HepG2 (cell line): ENCODE measurements around the gene ZNF488. TPM values are rescaled to one million over a fixed set of nuclear protein-coding genes. Genes with fewer than 3 reads are reported as not detected.

Experiments
- FOXK2 ChIP-seq: fragments of 450-650 bp; IDR thresholded peaks from 2 replicates; pipeline ENCODE4 v1.6.1; 2016
- HCFC1 ChIP-seq: fragments of 150-350 bp; IDR thresholded peaks from 2 replicates; pipeline ENCODE4 v1.6.1; 2014; ENCODE audit warnings: low read depth, low read length
- HIVEP1 ChIP-seq: sonication (generic); formaldehyde crosslinking; IDR thresholded peaks from 2 replicates; pipeline ENCODE4 v1.4.0; 2020; ENCODE audit warnings: mild to moderate bottlenecking, missing genetic modification reagents
- HNF4A ChIP-seq: sonication (generic); formaldehyde crosslinking; IDR thresholded peaks from 2 replicates; pipeline ENCODE4 v1.4.0; 2020; ENCODE audit warnings: missing genetic modification reagents
- KLF9 ChIP-seq: IDR thresholded peaks from 2 replicates; pipeline ENCODE4 v1.6.1; 2016; ENCODE audit warnings: low read depth
- NCOR1 ChIP-seq: fragments of 200-600 bp; sonication (generic); IDR thresholded peaks from 2 replicates; pipeline ENCODE4 v1.7.0; 2017; ENCODE audit warnings: antibody characterized with exemption, low read length, borderline replicate concordance
- RBFOX2 ChIP-seq: fragments of 200-400 bp; formaldehyde crosslinking; IDR thresholded peaks from 2 replicates; pipeline ENCODE4 v1.6.1; 2017; ENCODE audit warnings: low read depth, mild to moderate bottlenecking, low read length
- RFX5 ChIP-seq: IDR thresholded peaks from 2 replicates; pipeline ENCODE4 v1.6.1; 2011; ENCODE audit warnings: low read depth, low read length, improper control_type of control experiment
- SOX13 ChIP-seq, 3 experiments: fragments of 450-650 bp in 1 of 3; sonication (generic) in 1 of 3; formaldehyde crosslinking in 1 of 3; IDR thresholded peaks in 2 of 3; conservative IDR thresholded peaks in 1 of 3; 2 replicates each; pipeline versions ENCODE4 v1.5.0 to v1.6.1; 2016 to 2020; ENCODE audit warnings: antibody characterized with exemption in 1 of 3, mild to moderate bottlenecking in 1 of 3, missing compliant biosample characterization in 1 of 3, missing genetic modification reagents in 1 of 3, moderate library complexity in 1 of 3
- SP1 ChIP-seq, 2 experiments: fragments of 450-650 bp in 1 of 2; sonication (generic) in 1 of 2; formaldehyde crosslinking in 1 of 2; IDR thresholded peaks; 2 replicates each; pipeline versions ENCODE4 v1.4.0 to v1.6.1; 2016 to 2020; ENCODE audit warnings: missing genetic modification reagents in 1 of 2
- SP5 ChIP-seq: IDR thresholded peaks from 2 replicates; pipeline ENCODE4 v1.6.1; 2016; ENCODE audit warnings: low read depth, borderline replicate concordance
- SRSF4 ChIP-seq: fragments of 200-400 bp; formaldehyde crosslinking; IDR thresholded peaks from one replicate; pipeline ENCODE4 v1.6.1; 2018; ENCODE audit warnings: mild to moderate bottlenecking, low read depth, low read length, moderate library complexity; ENCODE audit not compliant: poor library complexity, severe bottlenecking
- STAT5B ChIP-seq: sonication (generic); formaldehyde crosslinking; IDR thresholded peaks from 2 replicates; pipeline ENCODE4 v1.4.0; 2020; ENCODE audit warnings: missing genetic modification reagents
- TSC22D2 ChIP-seq: sonication (generic); formaldehyde crosslinking; IDR thresholded peaks from 2 replicates; pipeline ENCODE4 v1.5.1; 2020; ENCODE audit warnings: missing genetic modification reagents, mild to moderate bottlenecking, borderline replicate concordance
- ZBTB38 ChIP-seq: sonication (generic); formaldehyde crosslinking; IDR thresholded peaks from 2 replicates; pipeline ENCODE4 v1.5.1; 2020; ENCODE audit warnings: mild to moderate bottlenecking, missing genetic modification reagents
- ZMYM4 ChIP-seq: sonication (generic); formaldehyde crosslinking; IDR thresholded peaks from 2 replicates; pipeline ENCODE4 v1.8.1; 2023; ENCODE audit warnings: mild to moderate bottlenecking, missing genetic modification reagents
- ZNF451 ChIP-seq: sonication (generic); formaldehyde crosslinking; IDR thresholded peaks from 2 replicates; pipeline ENCODE4 v1.5.0; 2020; ENCODE audit warnings: mild to moderate bottlenecking, missing genetic modification reagents
- ZNF570 ChIP-seq: sonication (generic); formaldehyde crosslinking; IDR thresholded peaks from 2 replicates; pipeline ENCODE4 v1.4.0; 2020; ENCODE audit warnings: mild to moderate bottlenecking, missing genetic modification reagents, borderline replicate concordance
- ZNF660 ChIP-seq: sonication (generic); formaldehyde crosslinking; IDR thresholded peaks from 2 replicates; pipeline ENCODE4 v1.5.1; 2020; ENCODE audit warnings: mild to moderate bottlenecking, low read depth, missing genetic modification reagents, borderline replicate concordance
- ZNF777 ChIP-seq: sonication (generic); formaldehyde crosslinking; IDR thresholded peaks from 2 replicates; pipeline ENCODE4 v1.4.0; 2020; ENCODE audit warnings: missing genetic modification reagents
- polyA plus RNA-seq, 8 experiments: library from polyadenylated mRNA; depleted of rRNA in 3 of 8; stranded (reverse) in 7 of 8; unstranded in 1 of 8; fragments of >200 nt; fragmentation: Illumina TruSeq in 4 of 8; extraction: Trizol in 4 of 8; gene quantifications; 2 replicates each; pipeline versions ENCODE4 v1.2.1 to v1.2.3, GENCODE V29; 2011 to 2016; ENCODE audit warnings: low read depth in 4 of 8, missing spikeins in 1 of 8, mixed read lengths in 1 of 8; ENCODE audit not compliant: insufficient read depth in 1 of 8
- total RNA-seq, 5 experiments: library from RNA; depleted of rRNA; stranded (reverse); fragments of >200 nt; fragmentation: Illumina TruSeq; extraction: Trizol; gene quantifications; 2 replicates each; pipeline ENCODE4 v1.2.3, GENCODE V29; 2016; ENCODE audit warnings: low read depth in 1 of 5
- TF ChIP-seq, protein P1 (sequence below): sonication (generic); formaldehyde crosslinking; IDR thresholded peaks from 2 replicates; pipeline ENCODE4 v1.4.0; 2020; ENCODE audit warnings: missing genetic modification reagents
- TF ChIP-seq, protein P2 (sequence below): sonication (generic); formaldehyde crosslinking; IDR thresholded peaks from 2 replicates; pipeline ENCODE4 v1.4.0; 2020; ENCODE audit warnings: mild to moderate bottlenecking, missing genetic modification reagents
- TF ChIP-seq, protein P3 (sequence below): IDR thresholded peaks from 2 replicates; pipeline ENCODE4 v1.6.1; 2016; ENCODE audit warnings: missing genetic modification reagents, missing compliant biosample characterization
- TF ChIP-seq, protein P4 (sequence below): sonication (generic); formaldehyde crosslinking; IDR thresholded peaks from 2 replicates; pipeline ENCODE4 v1.4.0; 2020; ENCODE audit warnings: missing genetic modification reagents
- TF ChIP-seq, protein P5 (sequence below): IDR thresholded peaks from 2 replicates; pipeline ENCODE4 v1.6.1; 2016
- TF ChIP-seq, protein P6 (sequence below): sonication (generic); formaldehyde crosslinking; IDR thresholded peaks from 2 replicates; pipeline ENCODE4 v1.4.0; 2020; ENCODE audit warnings: low read depth, mild to moderate bottlenecking, missing genetic modification reagents

Gene ZNF488
- total and polyA plus RNA-seq, 2 of the 13 experiments (the other 11 are each of a cell fraction or from before 2014, with no cell fraction given) = 0.13 to 0.15 TPM

DNA sequence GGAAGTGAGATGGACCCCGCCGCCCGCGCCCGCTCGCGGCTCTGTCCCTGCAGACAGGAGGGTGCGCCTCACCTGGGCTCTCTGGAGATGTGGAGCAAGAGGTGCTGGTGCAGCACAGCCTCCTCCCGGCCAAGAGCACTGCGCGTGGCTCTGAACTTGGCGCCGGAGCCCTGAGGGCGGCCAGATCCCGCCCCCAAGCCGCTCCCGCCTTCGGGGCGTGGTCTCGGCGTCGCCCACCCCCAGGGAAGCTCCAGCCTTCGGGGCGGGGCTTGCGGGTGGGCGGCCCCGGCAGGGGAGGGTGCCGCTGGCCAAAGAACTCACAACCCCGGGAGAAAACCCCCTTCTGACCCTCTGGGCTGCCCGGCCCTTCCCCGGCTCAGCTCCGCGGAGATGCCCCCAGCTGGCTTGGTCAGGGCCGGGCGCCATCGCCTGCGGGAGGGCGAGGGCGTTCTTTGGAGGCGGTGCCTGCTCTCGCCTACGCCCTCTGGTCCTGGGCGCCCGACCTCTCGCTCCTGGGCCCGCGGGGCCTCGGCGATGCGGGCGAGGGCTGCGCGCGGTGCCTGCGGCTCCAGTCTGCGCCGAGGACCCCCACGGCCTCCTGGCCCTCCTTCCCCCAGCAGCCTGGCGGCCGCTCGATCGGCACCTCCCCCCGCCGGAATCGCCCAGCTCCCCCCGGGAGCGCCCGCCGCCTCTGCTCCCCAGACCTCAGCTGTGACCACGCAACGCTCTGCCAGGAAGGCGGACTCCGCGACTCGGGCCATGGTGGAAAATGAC, at the start of gene ZNF488 (continued):
- TF ChIP-seq, protein P1, sequence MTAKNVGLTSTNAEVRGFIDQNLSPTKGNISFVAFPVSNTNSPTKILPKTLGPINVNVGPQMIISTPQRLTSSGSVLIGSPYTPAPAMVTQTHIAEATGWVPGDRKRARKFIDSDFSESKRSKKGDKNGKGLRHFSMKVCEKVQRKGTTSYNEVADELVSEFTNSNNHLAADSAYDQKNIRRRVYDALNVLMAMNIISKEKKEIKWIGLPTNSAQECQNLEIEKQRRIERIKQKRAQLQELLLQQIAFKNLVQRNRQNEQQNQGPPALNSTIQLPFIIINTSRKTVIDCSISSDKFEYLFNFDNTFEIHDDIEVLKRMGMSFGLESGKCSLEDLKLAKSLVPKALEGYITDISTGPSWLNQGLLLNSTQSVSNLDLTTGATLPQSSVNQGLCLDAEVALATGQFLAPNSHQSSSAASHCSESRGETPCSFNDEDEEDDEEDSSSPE (CRISPR knock-in tag) = peak; percentile 73
- TF ChIP-seq HNF4A (CRISPR knock-in tag) = 0 out of 2 replicates have a peak, but pooled peaks have one; percentile 8
- TF ChIP-seq ZNF777 (CRISPR knock-in tag) = no peak
- no peak for TF ChIP-seq SP5
- TF ChIP-seq, protein P2, sequence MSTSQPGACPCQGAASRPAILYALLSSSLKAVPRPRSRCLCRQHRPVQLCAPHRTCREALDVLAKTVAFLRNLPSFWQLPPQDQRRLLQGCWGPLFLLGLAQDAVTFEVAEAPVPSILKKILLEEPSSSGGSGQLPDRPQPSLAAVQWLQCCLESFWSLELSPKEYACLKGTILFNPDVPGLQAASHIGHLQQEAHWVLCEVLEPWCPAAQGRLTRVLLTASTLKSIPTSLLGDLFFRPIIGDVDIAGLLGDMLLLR = no peak
- no peak for TF ChIP-seq KLF9 (CRISPR knock-in tag)
- no peak for TF ChIP-seq SOX13 (IDR thresholded peaks at IDR 0.05)
- 0 out of 4 replicates have a peak, but pooled peaks of 1 of the 2 experiments have one; percentile 3 for TF ChIP-seq SOX13 (CRISPR knock-in tag; conservative IDR thresholded peaks at IDR 0.05 in 1 of 2, IDR thresholded peaks at IDR 0.05 in 1 of 2)
- TF ChIP-seq HCFC1 = no peak
- TF ChIP-seq ZNF660 = no peak
- no peak for TF ChIP-seq NCOR1
- TF ChIP-seq, protein P3, sequence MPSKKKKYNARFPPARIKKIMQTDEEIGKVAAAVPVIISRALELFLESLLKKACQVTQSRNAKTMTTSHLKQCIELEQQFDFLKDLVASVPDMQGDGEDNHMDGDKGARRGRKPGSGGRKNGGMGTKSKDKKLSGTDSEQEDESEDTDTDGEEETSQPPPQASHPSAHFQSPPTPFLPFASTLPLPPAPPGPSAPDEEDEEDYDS = no peak
- TF ChIP-seq ZNF570 (CRISPR knock-in tag) = no peak
- TF ChIP-seq SRSF4 = no peak
- no peak for TF ChIP-seq ZMYM4 (CRISPR knock-in tag)
- TF ChIP-seq TSC22D2 (CRISPR knock-in tag) = no peak
- TF ChIP-seq RFX5 = no peak
- TF ChIP-seq, protein P4, sequence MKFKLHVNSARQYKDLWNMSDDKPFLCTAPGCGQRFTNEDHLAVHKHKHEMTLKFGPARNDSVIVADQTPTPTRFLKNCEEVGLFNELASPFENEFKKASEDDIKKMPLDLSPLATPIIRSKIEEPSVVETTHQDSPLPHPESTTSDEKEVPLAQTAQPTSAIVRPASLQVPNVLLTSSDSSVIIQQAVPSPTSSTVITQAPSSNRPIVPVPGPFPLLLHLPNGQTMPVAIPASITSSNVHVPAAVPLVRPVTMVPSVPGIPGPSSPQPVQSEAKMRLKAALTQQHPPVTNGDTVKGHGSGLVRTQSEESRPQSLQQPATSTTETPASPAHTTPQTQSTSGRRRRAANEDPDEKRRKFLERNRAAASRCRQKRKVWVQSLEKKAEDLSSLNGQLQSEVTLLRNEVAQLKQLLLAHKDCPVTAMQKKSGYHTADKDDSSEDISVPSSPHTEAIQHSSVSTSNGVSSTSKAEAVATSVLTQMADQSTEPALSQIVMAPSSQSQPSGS (CRISPR knock-in tag) = no peak
- TF ChIP-seq STAT5B = no peak
- peak; percentile 32; the same call in 1 of the 2 replicates for TF ChIP-seq ZBTB38
- TF ChIP-seq SP1 (IDR thresholded peaks at IDR 0.05) = no peak
- TF ChIP-seq SP1 (CRISPR knock-in tag; IDR thresholded peaks at IDR 0.05) = peak; percentile 74
- TF ChIP-seq RBFOX2 = peak; percentile 67
- TF ChIP-seq, protein P5, sequence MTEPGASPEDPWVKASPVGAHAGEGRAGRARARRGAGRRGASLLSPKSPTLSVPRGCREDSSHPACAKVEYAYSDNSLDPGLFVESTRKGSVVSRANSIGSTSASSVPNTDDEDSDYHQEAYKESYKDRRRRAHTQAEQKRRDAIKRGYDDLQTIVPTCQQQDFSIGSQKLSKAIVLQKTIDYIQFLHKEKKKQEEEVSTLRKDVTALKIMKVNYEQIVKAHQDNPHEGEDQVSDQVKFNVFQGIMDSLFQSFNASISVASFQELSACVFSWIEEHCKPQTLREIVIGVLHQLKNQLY (CRISPR knock-in tag) = no peak
- no peak for TF ChIP-seq FOXK2
- TF ChIP-seq HIVEP1 (CRISPR knock-in tag) = peak; percentile 48; the same call in 1 of the 2 replicates
- no peak for TF ChIP-seq ZNF451
- TF ChIP-seq, protein P6, sequence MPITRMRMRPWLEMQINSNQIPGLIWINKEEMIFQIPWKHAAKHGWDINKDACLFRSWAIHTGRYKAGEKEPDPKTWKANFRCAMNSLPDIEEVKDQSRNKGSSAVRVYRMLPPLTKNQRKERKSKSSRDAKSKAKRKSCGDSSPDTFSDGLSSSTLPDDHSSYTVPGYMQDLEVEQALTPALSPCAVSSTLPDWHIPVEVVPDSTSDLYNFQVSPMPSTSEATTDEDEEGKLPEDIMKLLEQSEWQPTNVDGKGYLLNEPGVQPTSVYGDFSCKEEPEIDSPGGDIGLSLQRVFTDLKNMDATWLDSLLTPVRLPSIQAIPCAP = no peak
